H1 (cell line): Measurements from ENCODE around the gene KIF22.
"Not testable (repeated sequence)": the region's sequence is repeated elsewhere in the genome, so short reads cannot be mapped to it uniquely, and the experiment has no call there.

Source experiments
- ATF3 ChIP-seq: IDR thresholded peaks from 2 replicates; pipeline ENCODE4 v1.6.1; 2011; ENCODE audit warnings: low read depth, mild to moderate bottlenecking, low read length; ENCODE audit not compliant: insufficient read depth
- CBX8 ChIP-seq: fragments of 300-800, 300-1000 bp; sonication (generic); IDR thresholded peaks from 2 replicates; pipeline ENCODE4 v1.7.1; 2016; ENCODE audit warnings: low read depth, low read length, borderline replicate concordance
- CREB1 ChIP-seq: IDR thresholded peaks from 2 replicates; pipeline ENCODE4 v1.6.1; 2012; ENCODE audit warnings: inconsistent platforms
- CTCF ChIP-seq, 3 experiments: IDR thresholded peaks; 1 replicate in 2 of 3; 2 replicates in 1 of 3; pipeline versions ENCODE4 v1.5.1 to v1.6.1; 2011; ENCODE audit warnings: low read length in 3 of 3, mild to moderate bottlenecking in 3 of 3, inconsistent platforms in 2 of 3, low read depth in 1 of 3, moderate library complexity in 1 of 3; ENCODE audit not compliant: insufficient read depth in 1 of 3; ENCODE audit errors: control extremely low read depth in 1 of 3
- EZH2 ChIP-seq: fragments of 200-600 bp; sonication (generic); IDR thresholded peaks from 2 replicates; pipeline ENCODE4 v1.7.1; 2012; ENCODE audit warnings: low read depth, mild to moderate bottlenecking, moderate library complexity, low read length, inconsistent platforms; ENCODE audit not compliant: severe bottlenecking
- HDAC6 ChIP-seq: IDR thresholded peaks from one replicate; pipeline ENCODE4 v1.7.1; 2012; ENCODE audit warnings: low read depth, mild to moderate bottlenecking, inconsistent platforms, low read length, moderate library complexity
- KDM1A ChIP-seq: fragments of 200-600, 300-600 bp; sonication (generic); IDR thresholded peaks from 2 replicates; pipeline ENCODE4 v1.7.1; 2016; ENCODE audit warnings: mild to moderate bottlenecking, low read length, borderline replicate concordance
- MAX ChIP-seq: IDR thresholded peaks from 2 replicates; pipeline ENCODE4 v1.6.1; 2012; ENCODE audit warnings: inconsistent platforms
- POLR2A ChIP-seq, 2 experiments: IDR thresholded peaks; 1 replicate in 1 of 2; 2 replicates in 1 of 2; pipeline ENCODE4 v1.6.1; 2011; ENCODE audit warnings: low read depth in 2 of 2, low read length in 2 of 2, mild to moderate bottlenecking in 2 of 2; ENCODE audit errors: control extremely low read depth in 1 of 2
- RBBP5 ChIP-seq: IDR thresholded peaks from 2 replicates; pipeline ENCODE4 v1.7.1; 2012; ENCODE audit warnings: low read depth, mild to moderate bottlenecking, inconsistent platforms, low read length, moderate library complexity, borderline replicate concordance
- SIX5 ChIP-seq: IDR thresholded peaks from 2 replicates; pipeline ENCODE4 v1.6.1; 2011; ENCODE audit warnings: mild to moderate bottlenecking, low read depth, low read length
- TBP ChIP-seq: IDR thresholded peaks from 2 replicates; pipeline ENCODE4 v1.6.1; 2011; ENCODE audit warnings: low read depth, low read length, improper control_type of control experiment
- USF2 ChIP-seq: IDR thresholded peaks from 2 replicates; pipeline ENCODE4 v1.6.1; 2011; ENCODE audit warnings: low read length, improper control_type of control experiment

GRCh38 chr16:29793153-29793552 is 2.6 kb downstream of the KIF22 start:
- TF ChIP-seq POLR2A (IDR thresholded peaks at IDR 0.05; ENCODE audit: control extremely low read depth in 1 of 2, low read depth in 2 of 2, low read length in 2 of 2); CREB1; CTCF (IDR thresholded peaks at IDR 0.05; ENCODE audit: control extremely low read depth in 1 of 3, insufficient read depth in 1 of 3, low read depth in 1 of 3, low read length in 3 of 3); SIX5; KDM1A; RBBP5; MAX; TBP; ATF3; USF2; EZH2; CBX8; HDAC6: not testable (repeated sequence)
